GM18499 (cell line): ENCODE data around the gene TNFSF18.
A peak's percentile ranks its signal among the peaks of the same experiment; 100 is the strongest.

Source experiments
- ATAC-seq: cut with Tn5 transposase; IDR thresholded peaks from one replicate; pipeline ENCODE4 v1.9.1; 2021; ENCODE audit warnings: moderate number of reproducible peaks; ENCODE audit not compliant: insufficient read depth, unreplicated experiment

TNFSF18 gene

DNA sequence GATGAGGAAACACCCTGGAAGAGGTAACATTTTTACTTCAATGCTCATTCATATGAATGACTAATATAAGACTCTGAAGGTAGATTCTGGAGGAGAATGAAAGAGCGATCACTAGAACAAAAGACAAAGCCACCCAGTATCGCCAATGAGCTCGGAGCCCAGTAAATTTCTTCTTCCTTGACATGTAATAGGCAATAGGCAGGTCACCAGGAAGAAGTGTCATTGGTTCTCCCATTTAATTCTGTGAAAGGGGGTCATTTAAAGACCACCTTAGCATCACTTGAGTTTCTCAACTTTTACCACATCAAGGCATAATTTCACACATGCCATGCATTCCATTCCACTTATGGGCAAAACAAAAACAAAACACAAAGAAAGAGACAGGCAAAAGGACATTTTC, 7.9 kb downstream of the TNFSF18 start:
- no peak for ATAC-seq

DNA sequence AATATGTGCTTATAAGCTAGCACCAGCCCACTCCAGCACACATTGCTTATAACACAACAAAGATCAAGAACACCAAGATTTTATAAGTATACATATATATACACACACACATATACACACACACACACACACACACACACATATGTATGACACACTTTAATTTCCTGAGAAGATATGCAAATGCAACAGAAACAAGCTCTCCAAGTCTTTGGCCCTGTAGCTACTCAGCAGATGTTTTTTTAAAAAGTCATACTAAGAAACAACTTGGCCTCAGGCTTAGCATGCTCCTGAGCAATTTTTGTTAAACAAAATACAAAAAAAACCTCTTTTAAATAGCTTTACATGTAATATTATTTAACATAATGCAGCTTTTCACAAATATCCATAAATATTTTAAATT, 11.1 kb downstream of the TNFSF18 start:
- no peak for ATAC-seq

GRCh38 chr1:173038875-173039554, 11.7 kb downstream of the TNFSF18 start:
- ATAC-seq = no peak

- ATAC-seq = no peak
Observed at GRCh38 chr1:173024543-173024942, 26.2 kb downstream of the TNFSF18 start.

GRCh38 chr1:173023343-173023742, 27.4 kb downstream of the TNFSF18 start:
- ATAC-seq = no peak

GRCh38 chr1:173020138-173020750, 30.5 kb downstream of the TNFSF18 start:
- ATAC-seq = peak; percentile 73

DNA sequence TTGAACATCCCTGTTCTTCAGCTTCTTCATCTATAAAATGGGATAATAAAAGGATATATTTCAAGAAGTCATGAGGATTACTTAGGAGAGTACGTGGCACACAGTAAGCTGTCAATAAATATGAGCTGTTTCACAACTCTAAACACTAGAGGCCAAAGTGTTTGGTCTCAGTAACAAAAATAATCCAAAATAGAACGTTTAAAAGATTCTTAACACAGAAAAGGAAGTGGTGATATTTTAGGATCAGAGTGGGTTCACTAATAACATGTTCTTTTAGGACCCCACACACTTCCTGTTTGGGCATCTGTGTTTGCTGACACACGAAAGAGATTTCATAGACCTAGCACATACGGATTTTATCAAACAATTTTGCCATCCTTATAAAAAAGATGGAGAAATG, 32.9 kb downstream of the TNFSF18 start:
- ATAC-seq = no peak

GRCh38 chr1:173016419-173016818, 34.3 kb downstream of the TNFSF18 start:
- ATAC-seq = no peak

- no peak for ATAC-seq
Observed at GRCh38 chr1:173015629-173016028, 35.1 kb downstream of the TNFSF18 start.

DNA sequence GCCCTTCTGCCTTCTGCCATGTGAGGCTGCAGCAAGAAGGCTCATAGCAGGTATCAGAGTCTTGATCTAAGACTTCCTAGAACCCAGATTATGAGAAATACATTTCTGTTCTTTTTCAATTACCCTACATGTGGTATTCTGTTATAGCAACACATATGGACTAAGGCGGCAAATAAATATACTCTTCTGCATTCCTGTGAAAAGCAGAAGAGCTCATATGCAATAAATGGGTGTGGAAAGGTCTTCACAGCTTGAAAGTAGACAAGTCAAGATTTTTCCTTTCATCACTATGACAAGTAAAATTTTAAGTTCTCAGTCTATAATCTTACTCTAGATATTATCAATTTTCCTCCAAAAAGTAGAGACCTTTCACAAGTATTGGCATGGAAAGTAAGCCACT, 36.6 kb downstream of the TNFSF18 start:
- no peak for ATAC-seq

DNA sequence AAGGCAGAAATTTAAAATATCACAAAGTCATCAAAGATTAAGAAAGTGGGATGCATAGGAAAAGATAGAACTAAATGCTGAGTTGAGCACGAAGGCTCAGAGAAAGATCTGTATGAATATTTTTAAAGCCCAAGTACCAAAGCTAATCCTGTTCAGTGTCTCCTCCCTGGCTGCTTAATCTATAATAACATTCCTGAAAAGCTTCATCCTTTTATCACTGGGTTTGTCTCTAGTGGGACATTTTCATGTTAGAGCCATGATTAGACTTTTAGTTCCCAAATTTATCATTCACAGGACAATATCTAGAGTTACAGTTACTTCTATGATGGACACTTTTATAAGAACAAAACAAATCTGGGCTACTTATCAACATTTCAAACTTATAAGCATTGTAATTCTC, 38.6 kb downstream of the TNFSF18 start:
- ATAC-seq = no peak

GRCh38 chr1:173009597-173009996, 41.1 kb downstream of the TNFSF18 start:
- ATAC-seq = no peak

DNA sequence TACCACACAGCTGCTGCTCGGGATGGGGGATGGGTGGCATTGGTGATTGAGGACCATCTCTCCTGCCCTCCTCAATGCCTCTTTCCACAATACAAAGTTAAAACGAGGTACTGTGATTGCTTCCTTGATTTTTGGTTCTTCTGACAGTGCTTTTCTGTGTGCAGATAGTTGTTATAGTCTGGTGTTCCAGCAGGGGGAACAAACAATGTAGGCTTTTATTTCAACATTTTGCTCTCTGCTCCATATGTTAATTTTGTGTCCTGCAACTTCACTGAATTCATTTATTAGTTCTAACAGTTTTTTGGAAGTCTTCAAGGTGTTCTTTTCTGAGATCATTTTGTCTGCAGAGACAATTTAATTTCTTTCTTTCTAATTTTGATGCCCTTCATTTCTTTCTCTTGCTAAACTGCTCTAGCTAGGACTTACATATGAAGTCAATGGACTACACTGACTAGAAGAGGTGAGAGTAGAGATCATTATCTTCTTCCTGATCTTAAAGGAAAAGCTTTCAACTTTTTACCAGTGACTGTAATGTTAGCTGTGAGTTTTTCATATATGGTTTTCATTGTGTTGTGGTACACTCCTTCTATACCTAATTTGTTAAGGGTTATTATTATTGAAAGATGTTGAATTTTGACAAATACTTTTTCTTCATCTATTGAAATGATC, 45.4 kb downstream of the TNFSF18 start:
- no peak for ATAC-seq

DNA sequence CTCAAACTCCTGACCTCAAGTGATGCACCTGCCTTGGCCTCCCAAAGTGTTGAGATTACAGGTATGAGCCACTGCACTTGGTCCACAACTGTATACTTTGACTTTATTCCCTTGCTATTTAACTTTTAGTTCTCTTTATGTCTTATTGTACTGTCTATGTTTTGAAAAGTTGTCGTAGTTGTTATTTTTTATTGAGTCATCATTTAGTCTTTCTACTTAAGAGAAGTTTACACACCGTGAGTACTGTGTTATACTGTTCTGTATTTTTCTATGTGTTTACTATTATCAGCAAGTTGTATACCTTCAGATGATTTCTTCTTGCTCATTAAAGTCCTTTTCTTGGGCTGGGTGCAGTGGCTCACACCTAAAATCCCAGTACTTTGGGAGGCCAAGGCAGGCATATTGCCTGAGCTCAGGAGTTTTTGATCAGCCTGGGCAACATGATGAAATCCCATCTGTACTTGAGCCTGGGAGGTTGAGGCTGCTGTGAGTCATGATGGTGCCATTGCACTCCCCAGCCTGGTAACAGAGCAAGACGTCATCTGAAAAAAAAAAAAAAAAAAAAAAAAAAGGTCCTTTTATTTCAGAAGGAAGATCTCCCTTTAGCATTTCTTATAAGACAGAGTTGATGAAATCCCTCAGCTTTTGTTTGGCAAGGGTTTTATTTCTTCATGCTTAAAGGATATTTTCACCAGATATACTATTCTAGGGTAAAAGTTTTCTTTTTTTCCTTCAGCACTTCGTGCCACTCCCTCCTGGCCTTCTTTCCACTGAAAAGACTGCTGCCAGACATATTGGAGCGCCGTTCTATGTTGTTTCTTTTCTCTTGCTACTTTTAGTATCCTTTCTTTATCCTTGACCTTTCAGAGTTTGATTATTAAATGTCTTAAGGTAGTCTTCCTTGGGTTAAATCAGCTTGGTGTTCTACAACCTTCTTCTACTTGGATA, 47.6 kb downstream of the TNFSF18 start:
- ATAC-seq = no peak

GRCh38 chr1:172999349-172999748, 51.4 kb downstream of the TNFSF18 start:
- no peak for ATAC-seq

GRCh38 chr1:172997941-172998361, 52.8 kb downstream of the TNFSF18 start:
- no peak for ATAC-seq

GRCh38 chr1:172993640-172994039, 57.1 kb downstream of the TNFSF18 start:
- ATAC-seq = no peak

DNA sequence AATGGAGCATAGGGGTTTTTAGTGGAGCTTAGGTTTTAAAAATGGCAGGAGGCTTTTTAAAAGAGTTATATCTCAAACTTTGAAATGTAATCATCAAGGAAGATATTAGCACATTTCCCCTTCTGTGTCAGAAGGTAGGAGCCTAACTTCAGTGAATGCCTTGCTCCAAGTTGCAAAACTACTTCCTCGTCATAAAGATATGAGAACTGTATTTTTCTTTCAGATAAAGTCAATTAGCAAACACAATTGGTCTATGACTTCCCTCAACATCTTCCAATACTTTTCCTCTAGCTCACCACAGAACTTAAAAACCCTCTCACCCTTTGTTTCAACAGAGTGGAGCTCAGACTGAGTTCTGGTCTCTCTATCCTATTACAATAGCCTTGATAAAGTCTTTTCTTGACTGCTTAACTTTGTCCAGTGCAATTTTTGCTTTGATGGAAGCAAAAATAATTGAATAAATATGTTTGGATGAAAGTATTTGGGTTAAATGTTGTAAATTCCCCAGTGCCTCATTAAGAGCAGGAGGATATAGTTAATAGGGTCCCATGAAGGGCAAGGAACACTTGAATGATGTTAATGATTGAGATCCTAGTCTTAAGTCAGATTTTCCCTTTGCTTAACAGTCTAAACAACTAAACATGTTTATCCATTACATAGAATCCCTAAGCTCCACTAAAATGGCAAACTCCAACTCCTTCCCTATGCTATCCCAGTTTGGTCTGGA, 58.9 kb downstream of the TNFSF18 start:
- ATAC-seq = no peak

- ATAC-seq = no peak
Observed at GRCh38 chr1:172990598-172991215, 60.0 kb downstream of the TNFSF18 start.
